HUES6 (cell line): Measurements from ENCODE around the gene FAM13C.

ENCODE experiments used
- H3K27ac ChIP-seq: 2 replicates; pipeline ENCODE4 v1.7.0; 2013; ENCODE audit warnings: low read depth, mild to moderate bottlenecking, low read length, inconsistent platforms
- H3K27me3 ChIP-seq: 2 replicates; pipeline ENCODE4 v1.6.1; 2013; ENCODE audit warnings: low read length; ENCODE audit not compliant: control insufficient read depth, insufficient read depth
- H3K36me3 ChIP-seq: 2 replicates; pipeline ENCODE4 v1.6.1; 2013; ENCODE audit warnings: low read length; ENCODE audit not compliant: control insufficient read depth, insufficient read depth
- H3K4me1 ChIP-seq: 2 replicates; pipeline ENCODE4 v1.6.1; 2013; ENCODE audit warnings: low read length; ENCODE audit not compliant: control insufficient read depth, insufficient read depth
- H3K4me3 ChIP-seq: 2 replicates; pipeline ENCODE4 v1.5.1; 2013; ENCODE audit warnings: low read depth, low read length
- H3K9ac ChIP-seq: one replicate; pipeline ENCODE4 v1.6.1; 2013; ENCODE audit warnings: mild to moderate bottlenecking, low read length
- H3K9me3 ChIP-seq: 2 replicates; pipeline ENCODE4 v1.6.1; 2013; ENCODE audit warnings: low read depth, low read length; ENCODE audit not compliant: control insufficient read depth, insufficient read depth

FAM13C gene

DNA sequence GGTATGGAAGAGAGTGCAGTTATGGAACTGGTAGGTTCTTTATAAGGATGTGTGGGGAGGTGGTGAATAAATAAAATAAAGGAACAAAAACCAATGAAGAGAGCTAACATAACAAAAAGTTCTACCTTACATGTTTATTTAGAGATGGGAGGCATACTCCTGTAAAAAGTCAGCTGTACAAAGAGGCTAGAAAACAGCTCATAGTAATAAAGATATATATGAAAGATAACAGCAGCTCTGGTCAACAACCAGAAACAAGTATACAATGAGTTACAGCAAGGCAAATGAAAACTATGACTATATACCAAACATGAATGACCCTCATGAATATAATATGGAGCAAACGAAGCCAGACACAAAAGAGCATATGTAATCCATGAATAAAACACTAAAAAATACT lies 62.0 kb downstream of the FAM13C start:
- Histone ChIP-seq H3K4me1 (peaks cover 6% of the 10 kb centered on the region), H3K36me3 (no peaks in the 10 kb centered on the region), H3K9me3 (no peaks in the 10 kb centered on the region), H3K27ac (no peak overlapping the region), H3K9ac (no peak overlapping the region), H3K27me3 (no peaks in the 10 kb centered on the region), H3K4me3 (no peak overlapping the region)

DNA sequence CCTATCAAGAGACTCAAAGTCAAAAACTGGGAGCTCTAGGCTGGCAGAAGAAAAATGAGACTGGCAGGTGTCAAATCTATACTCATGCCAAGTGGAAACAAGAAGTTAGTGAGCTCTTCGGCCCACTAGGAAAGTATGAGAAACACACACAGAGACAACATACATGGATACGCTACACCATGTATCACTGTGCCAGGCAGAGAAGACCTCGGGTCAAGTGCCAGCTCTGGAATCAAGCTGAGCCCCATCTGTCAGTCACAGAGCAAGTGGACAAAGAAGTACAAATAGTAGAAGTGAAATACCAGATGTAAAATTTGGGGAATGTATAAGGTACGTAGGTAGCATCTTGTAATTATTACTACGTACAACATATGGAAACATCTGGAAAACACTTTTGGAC lies 62.4 kb downstream of the FAM13C start:
- Histone ChIP-seq H3K27ac (no peak overlapping the region), H3K4me3 (no peak overlapping the region), H3K27me3 (no peaks in the 10 kb centered on the region), H3K36me3 (no peaks in the 10 kb centered on the region), H3K9ac (no peak overlapping the region), H3K9me3 (no peaks in the 10 kb centered on the region), H3K4me1 (peaks cover 6% of the 10 kb centered on the region)

DNA sequence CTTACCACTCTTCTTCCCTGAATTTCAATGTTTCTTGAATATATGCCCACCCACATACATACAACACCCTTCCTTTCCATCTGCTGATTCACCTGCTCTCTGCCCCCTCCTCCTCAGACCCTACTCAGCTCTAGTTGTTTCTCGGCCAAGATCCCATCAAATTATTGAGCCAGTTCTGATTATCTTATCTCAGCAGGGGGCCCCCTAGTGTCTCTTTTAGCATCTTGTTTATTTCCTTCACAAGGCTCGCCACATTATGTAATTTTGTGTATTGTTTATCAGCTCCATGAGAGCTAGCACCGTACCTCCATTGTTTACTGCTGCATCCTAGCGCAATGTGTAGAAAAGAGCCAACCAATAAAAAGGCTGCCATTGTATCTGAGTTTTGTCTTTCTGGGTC lies 71.9 kb downstream of the FAM13C start:
- no peak overlapping the region for H3K27ac ChIP-seq
- no peaks in the 10 kb centered on the region for H3K36me3 ChIP-seq
- no peaks in the 10 kb centered on the region for H3K9me3 ChIP-seq
- H3K27me3 ChIP-seq, result no peaks in the 10 kb centered on the region
- H3K4me1 ChIP-seq, result peaks cover 22% of the 10 kb centered on the region
- no peak overlapping the region for H3K4me3 ChIP-seq
- no peak overlapping the region for H3K9ac ChIP-seq

GRCh38 chr10:59289853-59290252 lies 72.5 kb downstream of the FAM13C start:
- H3K27ac ChIP-seq, result no peak overlapping the region
- H3K4me1 ChIP-seq, result peaks cover 22% of the 10 kb centered on the region
- no peak overlapping the region for H3K4me3 ChIP-seq
- no peaks in the 10 kb centered on the region for H3K9me3 ChIP-seq
- H3K36me3 ChIP-seq, result no peaks in the 10 kb centered on the region
- no peaks in the 10 kb centered on the region for H3K27me3 ChIP-seq
- H3K9ac ChIP-seq, result no peak overlapping the region

GRCh38 chr10:59287587-59288255 lies 74.6 kb downstream of the FAM13C start:
- Histone ChIP-seq H3K4me1 (peaks cover 35% of the 10 kb centered on the region), H3K9ac (no peak overlapping the region), H3K27me3 (no peaks in the 10 kb centered on the region), H3K9me3 (no peaks in the 10 kb centered on the region), H3K36me3 (no peaks in the 10 kb centered on the region), H3K4me3 (no peak overlapping the region), H3K27ac (no peak overlapping the region)

GRCh38 chr10:59285848-59286247 lies 76.5 kb downstream of the FAM13C start:
- Histone ChIP-seq H3K27ac (no peak overlapping the region), H3K27me3 (no peaks in the 10 kb centered on the region), H3K9ac (no peak overlapping the region), H3K4me3 (no peak overlapping the region), H3K4me1 (peaks cover 30% of the 10 kb centered on the region), H3K9me3 (no peaks in the 10 kb centered on the region), H3K36me3 (no peaks in the 10 kb centered on the region)

DNA sequence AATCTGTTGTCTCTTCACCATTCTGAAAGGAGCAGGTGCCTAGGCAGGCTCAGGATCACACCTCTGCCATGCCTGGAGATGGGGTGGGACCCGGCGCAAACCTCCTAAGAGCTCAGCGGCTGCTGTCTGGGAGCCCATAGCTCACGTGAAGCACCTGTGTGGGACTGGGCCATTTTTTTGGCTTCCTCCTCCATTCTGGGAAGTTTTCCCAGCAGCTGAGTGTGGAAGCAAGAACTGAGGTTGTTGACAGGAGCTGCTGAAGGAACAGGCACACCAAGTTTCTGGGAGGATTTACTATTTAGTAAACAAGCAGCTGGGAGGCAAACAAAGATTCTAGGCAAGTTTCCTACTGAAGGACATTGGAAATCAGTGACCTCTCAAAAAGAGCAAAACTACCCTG lies 77.3 kb downstream of the FAM13C start:
- Histone ChIP-seq H3K9ac (no peak overlapping the region), H3K27ac (no peak overlapping the region), H3K4me1 (peaks cover 23% of the 10 kb centered on the region), H3K36me3 (no peaks in the 10 kb centered on the region), H3K4me3 (no peak overlapping the region), H3K9me3 (no peaks in the 10 kb centered on the region), H3K27me3 (no peaks in the 10 kb centered on the region)

GRCh38 chr10:59284118-59284975 lies 78.0 kb downstream of the FAM13C start:
- no peaks in the 10 kb centered on the region for H3K36me3 ChIP-seq
- no peak overlapping the region for H3K9ac ChIP-seq
- H3K27ac ChIP-seq, result no peak overlapping the region
- peaks cover 15% of the 10 kb centered on the region for H3K4me1 ChIP-seq
- no peaks in the 10 kb centered on the region for H3K27me3 ChIP-seq
- no peaks in the 10 kb centered on the region for H3K9me3 ChIP-seq
- H3K4me3 ChIP-seq, result no peak overlapping the region

- no peak overlapping the region for H3K27ac ChIP-seq
These were observed 78.8 kb downstream of the FAM13C start for GRCh38 chr10:59283456-59284091.

GRCh38 chr10:59281861-59282260 lies 80.5 kb downstream of the FAM13C start:
- Histone ChIP-seq H3K4me3 (no peak overlapping the region), H3K9me3 (no peaks in the 10 kb centered on the region), H3K9ac (no peak overlapping the region), H3K36me3 (no peaks in the 10 kb centered on the region), H3K4me1 (peaks cover 13% of the 10 kb centered on the region), H3K27me3 (no peaks in the 10 kb centered on the region), H3K27ac (no peak overlapping the region)

More at GRCh38 chr10:59283456-59284091, 78.8 kb downstream of the FAM13C start:
- Histone ChIP-seq H3K9ac (no peak overlapping the region), H3K27me3 (no peaks in the 10 kb centered on the region), H3K9me3 (no peaks in the 10 kb centered on the region), H3K4me1 (peaks cover 13% of the 10 kb centered on the region), H3K4me3 (no peak overlapping the region), H3K36me3 (no peaks in the 10 kb centered on the region)

DNA sequence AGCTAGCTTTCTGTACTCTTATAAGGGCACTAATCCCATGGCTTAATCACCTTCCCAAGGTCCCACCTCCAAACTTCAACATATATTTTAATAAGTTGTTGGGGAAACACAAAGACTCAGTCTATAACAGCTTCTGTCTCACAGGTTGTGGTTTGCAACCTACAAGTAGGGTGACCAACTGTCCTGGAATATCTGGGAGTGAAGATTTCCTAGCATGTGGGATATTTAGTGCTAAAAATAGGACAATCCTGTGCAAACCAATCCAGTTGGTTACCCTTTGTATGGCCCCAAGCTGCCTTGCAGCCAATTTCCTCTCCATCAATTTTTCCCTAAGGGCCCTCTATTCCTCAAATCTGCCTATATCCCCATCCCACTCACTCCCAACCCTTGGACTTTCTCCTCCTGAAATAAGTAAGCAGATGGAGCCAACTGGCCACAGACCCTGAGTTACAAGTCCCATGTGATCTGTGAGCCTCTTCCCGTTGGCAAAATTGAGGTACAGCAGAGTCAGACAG lies 82.3 kb downstream of the FAM13C start:
- no peak overlapping the region for H3K4me3 ChIP-seq
- no peaks in the 10 kb centered on the region for H3K36me3 ChIP-seq
- H3K9me3 ChIP-seq, result no peaks in the 10 kb centered on the region
- H3K27me3 ChIP-seq, result no peaks in the 10 kb centered on the region
- no peak overlapping the region for H3K9ac ChIP-seq
- H3K27ac ChIP-seq, result no peak overlapping the region
- peaks cover 13% of the 10 kb centered on the region for H3K4me1 ChIP-seq
